PC-3 (cell line): ENCODE measurements around the gene PRKCE.

Experiments used
- EZH2 ChIP-seq: fragments of 300-600 bp; sonication (generic); IDR thresholded peaks from one replicate; pipeline ENCODE4 v1.6.1; 2017; ENCODE audit warnings: antibody characterized with exemption, mild to moderate bottlenecking, low read length; ENCODE audit not compliant: unreplicated experiment
- TF ChIP-seq, protein P1 (sequence below): fragments of 300-600 bp; sonication (generic); conservative IDR thresholded peaks from 2 replicates; pipeline ENCODE4 v1.5.1; 2017; ENCODE audit warnings: antibody characterized with exemption, low read depth, mild to moderate bottlenecking, low read length

DNA sequence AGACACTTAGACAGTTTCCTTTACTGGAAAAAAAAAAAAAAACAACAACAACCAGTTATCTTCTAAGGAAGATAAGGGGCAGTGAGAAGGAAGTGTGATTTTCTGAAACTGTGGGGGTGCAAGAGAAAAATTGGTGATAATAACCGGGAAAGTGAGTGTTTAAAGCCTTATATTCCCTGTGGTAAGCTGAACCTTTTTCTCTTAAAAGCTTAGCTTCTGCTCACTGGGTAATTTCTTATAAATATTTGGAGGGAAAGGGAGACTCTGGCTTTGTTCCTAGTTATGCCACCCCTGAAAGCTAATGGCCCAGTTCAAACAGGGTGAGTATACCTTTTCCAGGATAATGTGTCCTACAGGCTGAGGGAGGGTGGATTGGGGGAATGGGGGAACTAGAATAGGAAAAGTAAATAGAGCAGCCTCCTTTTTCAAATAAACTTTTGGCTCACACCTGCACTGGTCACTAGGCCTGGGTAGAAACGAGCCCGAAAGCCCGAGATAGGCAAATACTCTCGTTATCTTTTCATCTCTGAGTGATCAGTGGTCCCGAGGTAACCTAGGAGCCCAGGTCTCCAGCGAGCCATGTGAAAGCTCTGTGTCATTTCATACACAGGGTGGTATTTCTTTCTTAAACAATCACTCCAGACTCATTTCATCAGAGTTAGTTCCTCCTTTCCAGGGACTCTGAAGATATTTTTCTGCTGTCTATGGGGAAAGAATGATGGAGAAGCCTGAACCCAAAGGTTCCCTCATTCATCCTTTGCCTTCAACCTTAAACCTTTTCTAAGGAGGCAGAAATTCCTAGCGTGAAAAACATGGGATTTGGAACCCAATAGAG lies 24.9 kb upstream of the PRKCE start:
- no peak for TF ChIP-seq EZH2
- TF ChIP-seq, protein P1, sequence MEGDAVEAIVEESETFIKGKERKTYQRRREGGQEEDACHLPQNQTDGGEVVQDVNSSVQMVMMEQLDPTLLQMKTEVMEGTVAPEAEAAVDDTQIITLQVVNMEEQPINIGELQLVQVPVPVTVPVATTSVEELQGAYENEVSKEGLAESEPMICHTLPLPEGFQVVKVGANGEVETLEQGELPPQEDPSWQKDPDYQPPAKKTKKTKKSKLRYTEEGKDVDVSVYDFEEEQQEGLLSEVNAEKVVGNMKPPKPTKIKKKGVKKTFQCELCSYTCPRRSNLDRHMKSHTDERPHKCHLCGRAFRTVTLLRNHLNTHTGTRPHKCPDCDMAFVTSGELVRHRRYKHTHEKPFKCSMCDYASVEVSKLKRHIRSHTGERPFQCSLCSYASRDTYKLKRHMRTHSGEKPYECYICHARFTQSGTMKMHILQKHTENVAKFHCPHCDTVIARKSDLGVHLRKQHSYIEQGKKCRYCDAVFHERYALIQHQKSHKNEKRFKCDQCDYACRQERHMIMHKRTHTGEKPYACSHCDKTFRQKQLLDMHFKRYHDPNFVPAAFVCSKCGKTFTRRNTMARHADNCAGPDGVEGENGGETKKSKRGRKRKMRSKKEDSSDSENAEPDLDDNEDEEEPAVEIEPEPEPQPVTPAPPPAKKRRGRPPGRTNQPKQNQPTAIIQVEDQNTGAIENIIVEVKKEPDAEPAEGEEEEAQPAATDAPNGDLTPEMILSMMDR = no peak
